ENCODE measurements around the gene SPATA31D1.

Gene SPATA31D1

GRCh38 chr9:82024908-82025307, 36.3 kb downstream of the SPATA31D1 start:
- no peak for DNase-seq

GRCh38 chr9:82031538-82032280, 43.1 kb downstream of the SPATA31D1 start:
- no peak for DNase-seq

GRCh38 chr9:82034956-82035731, 46.6 kb downstream of the SPATA31D1 start:
- DNase-seq = no peak

DNA sequence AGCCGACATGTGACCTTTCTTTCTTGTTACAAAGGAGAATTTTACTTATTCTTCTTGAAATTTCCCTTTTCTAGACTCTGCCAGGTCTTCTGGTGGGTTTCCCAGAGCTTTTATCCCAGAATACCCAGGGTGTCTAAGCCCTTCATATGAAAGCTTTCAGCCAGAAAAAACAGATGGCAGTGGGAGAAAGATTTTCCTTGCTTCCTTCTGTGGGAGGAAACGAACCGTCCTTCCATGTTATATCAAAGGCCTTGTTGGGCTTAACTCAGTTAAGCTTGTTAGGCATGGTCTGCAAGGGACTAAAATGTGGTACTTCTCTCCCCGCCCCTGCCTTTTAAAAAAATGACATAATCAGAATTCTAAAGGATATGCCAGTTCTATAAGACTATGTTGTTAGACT, 47.5 kb downstream of the SPATA31D1 start:
- no peak for DNase-seq

GRCh38 chr9:82037126-82037525, 48.6 kb downstream of the SPATA31D1 start:
- no peak for DNase-seq

- DNase-seq = no peak
These were observed 50.3 kb downstream of the SPATA31D1 start for GRCh38 chr9:82038897-82039296.
